K562 (cell line): ENCODE results near the gene N4BP2. TPM values are rescaled to one million over a fixed set of nuclear protein-coding genes. Genes with fewer than 3 reads are reported as not detected.

Source experiments
- CTCFL ChIP-seq: IDR thresholded peaks from 2 replicates; pipeline ENCODE4 v1.6.1; 2011; ENCODE audit warnings: borderline replicate concordance, low read depth, mild to moderate bottlenecking, moderate library complexity, low read length; ENCODE audit not compliant: insufficient read depth, poor library complexity, severe bottlenecking
- CXXC5 ChIP-seq: fragments of 250-450 bp; sonication (Bioruptor Pico); IDR thresholded peaks from 2 replicates; pipeline ENCODE4 v1.8.0; 2022; ENCODE audit warnings: inconsistent platforms, mild to moderate bottlenecking, moderate library complexity
- E2F8 ChIP-seq: fragments of 450-650 bp; IDR thresholded peaks from 2 replicates; pipeline ENCODE4 v1.7.1; 2018; ENCODE audit warnings: mild to moderate bottlenecking, low read depth; ENCODE audit not compliant: partially characterized antibody
- HNRNPK ChIP-seq: fragments of 200-400 bp; formaldehyde crosslinking; IDR thresholded peaks from one replicate; pipeline ENCODE4 v1.6.1; 2018; ENCODE audit warnings: mild to moderate bottlenecking, low read depth, low read length; ENCODE audit not compliant: poor library complexity, severe bottlenecking
- JUN ChIP-seq, 2 experiments: sonication (generic) in 1 of 2; formaldehyde crosslinking in 1 of 2; IDR thresholded peaks; 2 replicates each; pipeline versions ENCODE4 v1.6.1 to v1.8.0; 2012 to 2022; ENCODE audit warnings: borderline replicate concordance in 2 of 2, mild to moderate bottlenecking in 2 of 2, improper control_type of control experiment in 1 of 2, low read depth in 1 of 2, low read length in 1 of 2, missing genetic modification reagents in 1 of 2
- KDM5B ChIP-seq: fragments of 200-600 bp; sonication (generic); IDR thresholded peaks from 2 replicates; pipeline ENCODE4 v1.6.1; 2012; ENCODE audit warnings: low read depth, mild to moderate bottlenecking, moderate library complexity, low read length, control low read depth, inconsistent platforms; ENCODE audit not compliant: insufficient replicate concordance
- NFE2 ChIP-seq: IDR thresholded peaks from 2 replicates; pipeline ENCODE4 v1.6.1; 2014; ENCODE audit warnings: antibody characterized with exemption, low read depth
- RBM15 ChIP-seq: fragments of 200-400 bp; formaldehyde crosslinking; IDR thresholded peaks from 2 replicates; pipeline ENCODE4 v1.6.1; 2018; ENCODE audit warnings: mild to moderate bottlenecking, low read length, moderate library complexity; ENCODE audit not compliant: insufficient read depth
- ZBTB40 ChIP-seq, 2 experiments: fragments of 450-650 bp in 1 of 2; sonication (generic) in 1 of 2; formaldehyde crosslinking in 1 of 2; IDR thresholded peaks; 2 replicates each; pipeline versions ENCODE4 v1.7.1 to v1.9.0; 2016 to 2022; ENCODE audit warnings: inconsistent platforms in 1 of 2, mild to moderate bottlenecking in 1 of 2, missing genetic modification reagents in 1 of 2
- ZNF41 ChIP-seq: fragments of 250-450 bp; sonication (Bioruptor Pico); conservative IDR thresholded peaks from 2 replicates; pipeline ENCODE4 v1.4.0; 2020; ENCODE audit warnings: mild to moderate bottlenecking
- polyA plus RNA-seq, 8 experiments: library from polyadenylated mRNA; depleted of rRNA in 4 of 8; stranded (reverse) in 5 of 8; unstranded in 3 of 8; fragments of >200 nt; fragmentation: Nextera tagmentation in 2 of 8; fragmentation: Illumina TruSeq in 1 of 8; extraction: Ambion mirVana in 2 of 8; extraction: Trizol in 1 of 8; gene quantifications; 2 replicates each; pipeline versions ENCODE4 v1.2.1 to v1.2.3, GENCODE V29; 2011 to 2014; ENCODE audit warnings: inconsistent platforms in 1 of 8, missing spikeins in 1 of 8
- total RNA-seq, 7 experiments: library from RNA; depleted of rRNA in 6 of 7; stranded (reverse); fragments of >200 nt in 6 of 7; fragmentation: Illumina TruSeq in 2 of 7; extraction: Trizol in 2 of 7; gene quantifications; 2 replicates each; pipeline versions ENCODE4 v1.2.1 to v1.2.3, GENCODE V29; 2011 to 2021; ENCODE audit warnings: low replicate concordance in 1 of 7

N4BP2 gene
- total and polyA plus RNA-seq, 9 of the 15 experiments (the other 6 are each of a cell fraction or from before 2014, with no cell fraction given), result 2.7 to 12.6 (median 7.6) TPM

- peak; percentile 95 for TF ChIP-seq CXXC5 (CRISPR knock-in tag)
- TF ChIP-seq CTCFL, result peak; percentile 85
- peak; percentile 51 for TF ChIP-seq HNRNPK
- TF ChIP-seq ZBTB40 (IDR thresholded peaks at IDR 0.05), result 0 out of 2 replicates have a peak, but pooled peaks have one; percentile 9
- no peak for TF ChIP-seq ZBTB40 (CRISPR knock-in tag; IDR thresholded peaks at IDR 0.05)
- no peak for TF ChIP-seq JUN (IDR thresholded peaks at IDR 0.05; ENCODE audit: borderline replicate concordance, low read depth, low read length)
- peak; percentile 81; the same call in 1 of the 2 replicates for TF ChIP-seq JUN (CRISPR knock-in tag; IDR thresholded peaks at IDR 0.05; ENCODE audit: borderline replicate concordance)
- 0 out of 2 replicates have a peak, but pooled peaks have one; percentile 5 for TF ChIP-seq NFE2
- peak; percentile 66 for TF ChIP-seq E2F8
- no peak for TF ChIP-seq RBM15
- TF ChIP-seq KDM5B, result peak; percentile 65
- TF ChIP-seq ZNF41 (CRISPR knock-in tag), result no peak
These were observed at the start of gene N4BP2 (continued) for GRCh38 chr4:40056716-40057585.
